GM23338 (cell line): ENCODE results near the gene DPP3.
"Not testable (repeated sequence)": the region's sequence is repeated elsewhere in the genome, so short reads cannot be mapped to it uniquely, and the experiment has no call there.

ENCODE experiments used
- CREB1 ChIP-seq: fragments of 250-450 bp; sonication (Bioruptor Pico); IDR thresholded peaks from 2 replicates; pipeline ENCODE4 v1.5.0; 2020; ENCODE audit warnings: low read depth, mild to moderate bottlenecking, moderate library complexity
- EZH2 ChIP-seq: fragments of 200-600 bp; sonication (generic); IDR thresholded peaks from one replicate; pipeline ENCODE4 v1.8.0; 2017; ENCODE audit warnings: antibody characterized with exemption, mild to moderate bottlenecking, low read depth; ENCODE audit not compliant: unreplicated experiment
- EZH2phosphoT487 ChIP-seq: fragments of 200-600 bp; sonication (generic); IDR thresholded peaks from one replicate; pipeline ENCODE4 v1.8.1; 2018; ENCODE audit warnings: antibody characterized with exemption; ENCODE audit not compliant: unreplicated experiment
- JUNB ChIP-seq: IDR thresholded peaks from one replicate; pipeline ENCODE4 v1.6.1; 2016; ENCODE audit warnings: antibody characterized with exemption; ENCODE audit not compliant: unreplicated experiment
- NANOG ChIP-seq: IDR thresholded peaks from 2 replicates; pipeline ENCODE4 v1.6.1; 2016; ENCODE audit warnings: antibody characterized with exemption, borderline replicate concordance
- POLR2AphosphoS5 ChIP-seq: IDR thresholded peaks from 2 replicates; pipeline ENCODE4 v1.6.1; 2016; ENCODE audit warnings: antibody characterized with exemption, low read depth
- STAT1 ChIP-seq: IDR thresholded peaks from one replicate; pipeline ENCODE4 v1.6.1; 2016; ENCODE audit warnings: antibody characterized with exemption; ENCODE audit not compliant: unreplicated experiment
- ZNF114 ChIP-seq: fragments of 250-450 bp; sonication (Bioruptor Pico); IDR thresholded peaks from 2 replicates; pipeline ENCODE4 v1.5.0; 2020; ENCODE audit warnings: mild to moderate bottlenecking, moderate library complexity
- TF ChIP-seq, protein P1 (sequence below), 2 experiments: fragments of 200-600 bp in 1 of 2; sonication (generic) in 1 of 2; conservative IDR thresholded peaks; 2 replicates each; pipeline versions ENCODE4 v1.5.1 to v1.6.1; 2016 to 2017; ENCODE audit warnings: antibody characterized with exemption in 2 of 2, low read depth in 2 of 2, mild to moderate bottlenecking in 2 of 2, moderate library complexity in 1 of 2
- TF ChIP-seq, protein P2 (sequence below): IDR thresholded peaks from one replicate; pipeline ENCODE4 v1.6.1; 2018; ENCODE audit warnings: antibody characterized with exemption; ENCODE audit not compliant: unreplicated experiment

DNA sequence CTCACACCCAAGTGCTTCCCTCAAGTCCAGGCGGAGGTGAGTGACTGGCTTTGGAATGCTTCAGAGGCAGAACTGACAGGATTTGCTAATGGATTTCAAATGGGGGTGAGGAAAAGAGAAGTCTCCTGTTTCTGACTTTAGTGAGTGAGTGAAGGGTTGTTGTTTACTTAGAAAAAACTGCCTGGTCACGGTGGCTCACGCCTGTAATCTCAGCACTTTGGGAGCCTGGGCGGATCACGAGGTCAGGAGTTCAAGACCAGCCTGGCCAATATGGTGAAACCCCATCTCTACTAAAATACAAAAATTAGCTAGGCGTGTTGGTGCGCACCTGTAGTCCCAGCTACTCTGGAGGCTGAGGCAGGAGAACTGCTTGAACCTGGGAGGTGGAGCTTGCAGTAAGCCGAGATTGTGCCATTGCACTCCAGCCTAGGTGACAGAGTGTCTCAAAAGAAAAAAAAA lies 48.3 kb upstream of the DPP3 start:
- TF ChIP-seq, protein P1, sequence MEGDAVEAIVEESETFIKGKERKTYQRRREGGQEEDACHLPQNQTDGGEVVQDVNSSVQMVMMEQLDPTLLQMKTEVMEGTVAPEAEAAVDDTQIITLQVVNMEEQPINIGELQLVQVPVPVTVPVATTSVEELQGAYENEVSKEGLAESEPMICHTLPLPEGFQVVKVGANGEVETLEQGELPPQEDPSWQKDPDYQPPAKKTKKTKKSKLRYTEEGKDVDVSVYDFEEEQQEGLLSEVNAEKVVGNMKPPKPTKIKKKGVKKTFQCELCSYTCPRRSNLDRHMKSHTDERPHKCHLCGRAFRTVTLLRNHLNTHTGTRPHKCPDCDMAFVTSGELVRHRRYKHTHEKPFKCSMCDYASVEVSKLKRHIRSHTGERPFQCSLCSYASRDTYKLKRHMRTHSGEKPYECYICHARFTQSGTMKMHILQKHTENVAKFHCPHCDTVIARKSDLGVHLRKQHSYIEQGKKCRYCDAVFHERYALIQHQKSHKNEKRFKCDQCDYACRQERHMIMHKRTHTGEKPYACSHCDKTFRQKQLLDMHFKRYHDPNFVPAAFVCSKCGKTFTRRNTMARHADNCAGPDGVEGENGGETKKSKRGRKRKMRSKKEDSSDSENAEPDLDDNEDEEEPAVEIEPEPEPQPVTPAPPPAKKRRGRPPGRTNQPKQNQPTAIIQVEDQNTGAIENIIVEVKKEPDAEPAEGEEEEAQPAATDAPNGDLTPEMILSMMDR (conservative IDR thresholded peaks at IDR 0.05; ENCODE audit: low read depth in 2 of 2) = not testable (repeated sequence)
- not testable (repeated sequence) for TF ChIP-seq POLR2AphosphoS5; CREB1 (CRISPR knock-in tag); JUNB; EZH2; STAT1; ZNF114; EZH2phosphoT487; NANOG
- TF ChIP-seq, protein P2, sequence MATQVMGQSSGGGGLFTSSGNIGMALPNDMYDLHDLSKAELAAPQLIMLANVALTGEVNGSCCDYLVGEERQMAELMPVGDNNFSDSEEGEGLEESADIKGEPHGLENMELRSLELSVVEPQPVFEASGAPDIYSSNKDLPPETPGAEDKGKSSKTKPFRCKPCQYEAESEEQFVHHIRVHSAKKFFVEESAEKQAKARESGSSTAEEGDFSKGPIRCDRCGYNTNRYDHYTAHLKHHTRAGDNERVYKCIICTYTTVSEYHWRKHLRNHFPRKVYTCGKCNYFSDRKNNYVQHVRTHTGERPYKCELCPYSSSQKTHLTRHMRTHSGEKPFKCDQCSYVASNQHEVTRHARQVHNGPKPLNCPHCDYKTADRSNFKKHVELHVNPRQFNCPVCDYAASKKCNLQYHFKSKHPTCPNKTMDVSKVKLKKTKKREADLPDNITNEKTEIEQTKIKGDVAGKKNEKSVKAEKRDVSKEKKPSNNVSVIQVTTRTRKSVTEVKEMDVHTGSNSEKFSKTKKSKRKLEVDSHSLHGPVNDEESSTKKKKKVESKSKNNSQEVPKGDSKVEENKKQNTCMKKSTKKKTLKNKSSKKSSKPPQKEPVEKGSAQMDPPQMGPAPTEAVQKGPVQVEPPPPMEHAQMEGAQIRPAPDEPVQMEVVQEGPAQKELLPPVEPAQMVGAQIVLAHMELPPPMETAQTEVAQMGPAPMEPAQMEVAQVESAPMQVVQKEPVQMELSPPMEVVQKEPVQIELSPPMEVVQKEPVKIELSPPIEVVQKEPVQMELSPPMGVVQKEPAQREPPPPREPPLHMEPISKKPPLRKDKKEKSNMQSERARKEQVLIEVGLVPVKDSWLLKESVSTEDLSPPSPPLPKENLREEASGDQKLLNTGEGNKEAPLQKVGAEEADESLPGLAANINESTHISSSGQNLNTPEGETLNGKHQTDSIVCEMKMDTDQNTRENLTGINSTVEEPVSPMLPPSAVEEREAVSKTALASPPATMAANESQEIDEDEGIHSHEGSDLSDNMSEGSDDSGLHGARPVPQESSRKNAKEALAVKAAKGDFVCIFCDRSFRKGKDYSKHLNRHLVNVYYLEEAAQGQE = not testable (repeated sequence)
